HUES6 (cell line): ENCODE measurements around the gene SGCD.
"Not testable (repeated sequence)": the region's sequence is repeated elsewhere in the genome, so short reads cannot be mapped to it uniquely, and the experiment has no call there.

Experiments
- H3K27ac ChIP-seq: 2 replicates; pipeline ENCODE4 v1.7.0; 2013; ENCODE audit warnings: low read depth, mild to moderate bottlenecking, low read length, inconsistent platforms
- H3K27me3 ChIP-seq: 2 replicates; pipeline ENCODE4 v1.6.1; 2013; ENCODE audit warnings: low read length; ENCODE audit not compliant: control insufficient read depth, insufficient read depth
- H3K36me3 ChIP-seq: 2 replicates; pipeline ENCODE4 v1.6.1; 2013; ENCODE audit warnings: low read length; ENCODE audit not compliant: control insufficient read depth, insufficient read depth
- H3K4me1 ChIP-seq: 2 replicates; pipeline ENCODE4 v1.6.1; 2013; ENCODE audit warnings: low read length; ENCODE audit not compliant: control insufficient read depth, insufficient read depth
- H3K4me3 ChIP-seq: 2 replicates; pipeline ENCODE4 v1.5.1; 2013; ENCODE audit warnings: low read depth, low read length
- H3K9ac ChIP-seq: one replicate; pipeline ENCODE4 v1.6.1; 2013; ENCODE audit warnings: mild to moderate bottlenecking, low read length
- H3K9me3 ChIP-seq: 2 replicates; pipeline ENCODE4 v1.6.1; 2013; ENCODE audit warnings: low read depth, low read length; ENCODE audit not compliant: control insufficient read depth, insufficient read depth

SGCD gene

GRCh38 chr5:156595132-156595787 is 268.3 kb downstream of the SGCD start:
- no peaks in the 10 kb centered on the region for H3K36me3 ChIP-seq
- no peak overlapping the region for H3K27ac ChIP-seq
- H3K9me3 ChIP-seq: no peaks in the 10 kb centered on the region
- H3K4me1 ChIP-seq: no peaks in the 10 kb centered on the region
- no peaks in the 10 kb centered on the region for H3K27me3 ChIP-seq
- H3K4me3 ChIP-seq: no peak overlapping the region
- H3K9ac ChIP-seq: no peak overlapping the region

- Histone ChIP-seq H3K9me3 (peaks cover 4% of the 10 kb centered on the region; the same call in 1 of the 2 replicates), H3K4me3 (no peak overlapping the region), H3K9ac (no peak overlapping the region), H3K27me3 (no peaks in the 10 kb centered on the region), H3K27ac (no peak overlapping the region), H3K4me1 (no peaks in the 10 kb centered on the region), H3K36me3 (no peaks in the 10 kb centered on the region)
Observed at GRCh38 chr5:156597276-156597675, 270.3 kb downstream of the SGCD start.

GRCh38 chr5:156598964-156599363 is 272.0 kb downstream of the SGCD start:
- no peaks in the 10 kb centered on the region for H3K27me3 ChIP-seq
- no peaks in the 10 kb centered on the region for H3K4me1 ChIP-seq
- peaks cover 7% of the 10 kb centered on the region for H3K9me3 ChIP-seq
- H3K4me3 ChIP-seq: no peak overlapping the region
- no peak overlapping the region for H3K27ac ChIP-seq
- H3K36me3 ChIP-seq: no peaks in the 10 kb centered on the region
- no peak overlapping the region for H3K9ac ChIP-seq

GRCh38 chr5:156610582-156610981 is 283.6 kb downstream of the SGCD start:
- H3K27me3 ChIP-seq, H3K27ac ChIP-seq, H3K9ac ChIP-seq, H3K4me1 ChIP-seq, H3K36me3 ChIP-seq, H3K4me3 ChIP-seq: not testable (repeated sequence)
- peaks cover 25% of the 10 kb centered on the region for H3K9me3 ChIP-seq

- no peak overlapping the region for H3K27ac ChIP-seq
- H3K4me1 ChIP-seq: no peaks in the 10 kb centered on the region
- no peak overlapping the region for H3K9ac ChIP-seq
- H3K9me3 ChIP-seq: peaks cover 17% of the 10 kb centered on the region
- H3K4me3 ChIP-seq: no peak overlapping the region
- no peaks in the 10 kb centered on the region for H3K36me3 ChIP-seq
- H3K27me3 ChIP-seq: no peaks in the 10 kb centered on the region
Observed at GRCh38 chr5:156615901-156616300, 288.9 kb downstream of the SGCD start.

- Histone ChIP-seq H3K9ac (no peak overlapping the region), H3K4me1 (no peaks in the 10 kb centered on the region), H3K27me3 (no peaks in the 10 kb centered on the region), H3K9me3 (peaks cover 6% of the 10 kb centered on the region; the same call in 1 of the 2 replicates), H3K36me3 (no peaks in the 10 kb centered on the region), H3K27ac (no peak overlapping the region), H3K4me3 (no peak overlapping the region)
Observed at GRCh38 chr5:156617426-156617825, 290.5 kb downstream of the SGCD start.

GRCh38 chr5:156618601-156619000 is 291.6 kb downstream of the SGCD start:
- no peaks in the 10 kb centered on the region for H3K4me1 ChIP-seq
- no peaks in the 10 kb centered on the region for H3K9me3 ChIP-seq
- no peak overlapping the region for H3K27ac ChIP-seq
- no peaks in the 10 kb centered on the region for H3K36me3 ChIP-seq
- no peaks in the 10 kb centered on the region for H3K27me3 ChIP-seq
- H3K4me3 ChIP-seq: no peak overlapping the region
- H3K9ac ChIP-seq: no peak overlapping the region

- H3K36me3 ChIP-seq: no peaks in the 10 kb centered on the region
- no peak overlapping the region for H3K27ac ChIP-seq
Observed at GRCh38 chr5:156621719-156622118, 294.8 kb downstream of the SGCD start.

GRCh38 chr5:156623381-156624040 is 296.5 kb downstream of the SGCD start:
- Histone ChIP-seq H3K9me3 (no peaks in the 10 kb centered on the region), H3K4me1 (no peaks in the 10 kb centered on the region), H3K27ac (no peak overlapping the region), H3K9ac (no peak overlapping the region), H3K4me3 (no peak overlapping the region), H3K36me3 (no peaks in the 10 kb centered on the region), H3K27me3 (no peaks in the 10 kb centered on the region)

More at GRCh38 chr5:156621719-156622118, 294.8 kb downstream of the SGCD start:
- Histone ChIP-seq H3K4me1 (no peaks in the 10 kb centered on the region), H3K9ac (no peak overlapping the region), H3K9me3 (no peaks in the 10 kb centered on the region), H3K27me3 (no peaks in the 10 kb centered on the region), H3K4me3 (no peak overlapping the region)

GRCh38 chr5:156624686-156625085 is 297.7 kb downstream of the SGCD start:
- Histone ChIP-seq H3K9me3 (no peaks in the 10 kb centered on the region), H3K27ac (no peak overlapping the region), H3K9ac (no peak overlapping the region), H3K36me3 (no peaks in the 10 kb centered on the region), H3K4me3 (no peak overlapping the region), H3K4me1 (no peaks in the 10 kb centered on the region), H3K27me3 (no peaks in the 10 kb centered on the region)

GRCh38 chr5:156628421-156628820 is 301.5 kb downstream of the SGCD start:
- Histone ChIP-seq H3K27me3 (no peaks in the 10 kb centered on the region), H3K9ac (no peak overlapping the region), H3K4me1 (no peaks in the 10 kb centered on the region), H3K9me3 (no peaks in the 10 kb centered on the region), H3K4me3 (no peak overlapping the region), H3K36me3 (no peaks in the 10 kb centered on the region), H3K27ac (no peak overlapping the region)
